HepG2 (cell line): ENCODE data around the gene BFAR. TPM values are rescaled to one million over a fixed set of nuclear protein-coding genes. Genes with fewer than 3 reads are reported as not detected.

Source experiments
- CHCHD3 ChIP-seq: sonication (generic); formaldehyde crosslinking; IDR thresholded peaks from 2 replicates; pipeline ENCODE4 v1.8.0; 2022; ENCODE audit warnings: mild to moderate bottlenecking, missing genetic modification reagents, moderate library complexity
- FOXO1 ChIP-seq: sonication (generic); formaldehyde crosslinking; IDR thresholded peaks from 2 replicates; pipeline ENCODE4 v1.4.0; 2020; ENCODE audit warnings: missing genetic modification reagents
- HMGA1 ChIP-seq: sonication (generic); formaldehyde crosslinking; conservative IDR thresholded peaks from 2 replicates; pipeline ENCODE4 v1.4.0; 2020; ENCODE audit warnings: missing genetic modification reagents
- IKZF4 ChIP-seq: sonication (generic); formaldehyde crosslinking; IDR thresholded peaks from 2 replicates; pipeline ENCODE4 v1.5.1; 2020; ENCODE audit warnings: borderline replicate concordance, mild to moderate bottlenecking, low read depth, missing genetic modification reagents; ENCODE audit errors: not compliant biosample characterization
- NAIF1 ChIP-seq: sonication (generic); formaldehyde crosslinking; IDR thresholded peaks from 2 replicates; pipeline ENCODE4 v1.5.0; 2020; ENCODE audit warnings: mild to moderate bottlenecking, missing genetic modification reagents, borderline replicate concordance
- NR2F1 ChIP-seq, 2 experiments: fragments of 450-650 bp in 1 of 2; formaldehyde crosslinking in 1 of 2; IDR thresholded peaks; 2 replicates each; pipeline versions ENCODE4 v1.5.0 to v1.6.1; 2016 to 2020; ENCODE audit warnings: mild to moderate bottlenecking in 1 of 2, missing compliant biosample characterization in 1 of 2, missing genetic modification reagents in 1 of 2, moderate library complexity in 1 of 2
- PTBP1 ChIP-seq: fragments of 200-400 bp; formaldehyde crosslinking; IDR thresholded peaks from 2 replicates; pipeline ENCODE4 v1.6.1; 2018; ENCODE audit warnings: low read length, low read depth; ENCODE audit not compliant: poor library complexity, severe bottlenecking
- SIN3A ChIP-seq: IDR thresholded peaks from 2 replicates; pipeline ENCODE4 v1.6.1; 2011; ENCODE audit warnings: low read depth, mild to moderate bottlenecking, control low read depth, low read length, borderline replicate concordance
- STAT5B ChIP-seq: sonication (generic); formaldehyde crosslinking; IDR thresholded peaks from 2 replicates; pipeline ENCODE4 v1.4.0; 2020; ENCODE audit warnings: missing genetic modification reagents
- ZNF234 ChIP-seq: sonication (generic); formaldehyde crosslinking; conservative IDR thresholded peaks from 2 replicates; pipeline ENCODE4 v1.5.1; 2020; ENCODE audit warnings: mild to moderate bottlenecking, missing genetic modification reagents
- ZNF670 ChIP-seq: sonication (generic); formaldehyde crosslinking; IDR thresholded peaks from 2 replicates; pipeline ENCODE4 v1.8.0; 2022; ENCODE audit warnings: mild to moderate bottlenecking, missing genetic modification reagents, borderline replicate concordance
- polyA plus RNA-seq, 8 experiments: library from polyadenylated mRNA; depleted of rRNA in 3 of 8; stranded (reverse) in 7 of 8; unstranded in 1 of 8; fragments of >200 nt; fragmentation: Illumina TruSeq in 4 of 8; extraction: Trizol in 4 of 8; gene quantifications; 2 replicates each; pipeline versions ENCODE4 v1.2.1 to v1.2.3, GENCODE V29; 2011 to 2016; ENCODE audit warnings: low read depth in 4 of 8, missing spikeins in 1 of 8, mixed read lengths in 1 of 8; ENCODE audit not compliant: insufficient read depth in 1 of 8
- total RNA-seq, 5 experiments: library from RNA; depleted of rRNA; stranded (reverse); fragments of >200 nt; fragmentation: Illumina TruSeq; extraction: Trizol; gene quantifications; 2 replicates each; pipeline ENCODE4 v1.2.3, GENCODE V29; 2016; ENCODE audit warnings: low read depth in 1 of 5
- TF ChIP-seq, protein P1 (sequence below): sonication (generic); formaldehyde crosslinking; IDR thresholded peaks from 2 replicates; pipeline ENCODE4 v1.4.0; 2020; ENCODE audit warnings: missing genetic modification reagents, borderline replicate concordance
- TF ChIP-seq, protein P2 (sequence below): sonication (generic); formaldehyde crosslinking; IDR thresholded peaks from 2 replicates; pipeline ENCODE4 v1.5.0; 2020; ENCODE audit warnings: mild to moderate bottlenecking, low read depth, missing genetic modification reagents, borderline replicate concordance
- TF ChIP-seq, protein P3 (sequence below): IDR thresholded peaks from 2 replicates; pipeline ENCODE4 v1.6.1; 2016; ENCODE audit warnings: missing biosample characterization, missing genetic modification reagents, low read depth
- TF ChIP-seq, protein P4 (sequence below): IDR thresholded peaks from 2 replicates; pipeline ENCODE4 v1.6.1; 2016

The BFAR gene
- total and polyA plus RNA-seq, 2 of the 13 experiments (the other 11 are each of a cell fraction or from before 2014, with no cell fraction given): 96.9 to 120 TPM

DNA sequence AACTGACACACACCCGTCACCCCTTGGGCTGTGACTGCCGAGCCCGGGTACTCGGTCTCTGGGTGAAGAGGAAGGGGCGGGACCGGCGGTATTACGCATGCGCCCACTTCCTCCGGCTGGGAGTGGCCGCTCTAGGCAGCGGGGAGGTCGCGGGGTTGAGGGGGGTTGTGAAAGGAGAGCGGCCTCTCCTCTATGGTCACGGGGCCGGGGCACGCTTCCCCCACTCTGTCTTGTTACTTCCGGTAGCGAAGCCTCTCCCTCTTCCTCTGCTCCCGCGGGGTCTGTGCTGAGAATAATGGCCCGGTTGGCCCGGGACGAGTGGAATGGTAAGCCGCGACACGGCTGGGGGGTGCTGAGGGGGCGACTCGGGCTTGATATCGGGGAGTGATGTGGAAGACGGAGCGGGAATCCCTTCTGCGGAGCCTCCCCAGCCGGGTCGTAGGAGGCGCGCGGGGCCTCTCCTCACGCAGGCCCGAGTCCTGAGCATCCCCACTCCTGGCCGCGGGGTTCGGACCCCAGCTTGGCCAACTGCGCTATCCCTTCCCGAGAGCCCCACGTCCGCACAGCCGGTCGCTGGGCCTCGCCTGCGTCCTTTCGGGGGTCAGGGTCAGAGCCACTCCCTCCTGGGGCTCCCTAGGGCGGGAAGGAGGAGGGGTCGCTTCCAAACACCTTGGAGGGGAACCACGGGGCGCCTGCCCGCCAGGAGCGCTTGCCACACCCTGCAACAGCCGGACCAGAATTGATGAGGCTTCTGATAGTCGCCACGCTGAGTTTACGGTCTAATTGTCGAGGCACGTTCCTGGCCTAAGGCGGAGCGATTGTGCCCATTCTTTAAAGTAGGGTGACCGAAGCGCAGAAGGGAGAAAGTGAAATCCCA is at the start of gene BFAR (continued):
- TF ChIP-seq, protein P1, sequence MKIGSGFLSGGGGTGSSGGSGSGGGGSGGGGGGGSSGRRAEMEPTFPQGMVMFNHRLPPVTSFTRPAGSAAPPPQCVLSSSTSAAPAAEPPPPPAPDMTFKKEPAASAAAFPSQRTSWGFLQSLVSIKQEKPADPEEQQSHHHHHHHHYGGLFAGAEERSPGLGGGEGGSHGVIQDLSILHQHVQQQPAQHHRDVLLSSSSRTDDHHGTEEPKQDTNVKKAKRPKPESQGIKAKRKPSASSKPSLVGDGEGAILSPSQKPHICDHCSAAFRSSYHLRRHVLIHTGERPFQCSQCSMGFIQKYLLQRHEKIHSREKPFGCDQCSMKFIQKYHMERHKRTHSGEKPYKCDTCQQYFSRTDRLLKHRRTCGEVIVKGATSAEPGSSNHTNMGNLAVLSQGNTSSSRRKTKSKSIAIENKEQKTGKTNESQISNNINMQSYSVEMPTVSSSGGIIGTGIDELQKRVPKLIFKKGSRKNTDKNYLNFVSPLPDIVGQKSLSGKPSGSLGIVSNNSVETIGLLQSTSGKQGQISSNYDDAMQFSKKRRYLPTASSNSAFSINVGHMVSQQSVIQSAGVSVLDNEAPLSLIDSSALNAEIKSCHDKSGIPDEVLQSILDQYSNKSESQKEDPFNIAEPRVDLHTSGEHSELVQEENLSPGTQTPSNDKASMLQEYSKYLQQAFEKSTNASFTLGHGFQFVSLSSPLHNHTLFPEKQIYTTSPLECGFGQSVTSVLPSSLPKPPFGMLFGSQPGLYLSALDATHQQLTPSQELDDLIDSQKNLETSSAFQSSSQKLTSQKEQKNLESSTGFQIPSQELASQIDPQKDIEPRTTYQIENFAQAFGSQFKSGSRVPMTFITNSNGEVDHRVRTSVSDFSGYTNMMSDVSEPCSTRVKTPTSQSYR (CRISPR knock-in tag): peak; percentile 87
- TF ChIP-seq, protein P2, sequence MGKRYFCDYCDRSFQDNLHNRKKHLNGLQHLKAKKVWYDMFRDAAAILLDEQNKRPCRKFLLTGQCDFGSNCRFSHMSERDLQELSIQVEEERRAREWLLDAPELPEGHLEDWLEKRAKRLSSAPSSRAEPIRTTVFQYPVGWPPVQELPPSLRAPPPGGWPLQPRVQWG: no peak
- TF ChIP-seq IKZF4 (CRISPR knock-in tag): peak; percentile 48
- no peak for TF ChIP-seq NAIF1 (CRISPR knock-in tag)
- TF ChIP-seq STAT5B (CRISPR knock-in tag): peak; percentile 74; the same call in 1 of the 2 replicates
- TF ChIP-seq, protein P3, sequence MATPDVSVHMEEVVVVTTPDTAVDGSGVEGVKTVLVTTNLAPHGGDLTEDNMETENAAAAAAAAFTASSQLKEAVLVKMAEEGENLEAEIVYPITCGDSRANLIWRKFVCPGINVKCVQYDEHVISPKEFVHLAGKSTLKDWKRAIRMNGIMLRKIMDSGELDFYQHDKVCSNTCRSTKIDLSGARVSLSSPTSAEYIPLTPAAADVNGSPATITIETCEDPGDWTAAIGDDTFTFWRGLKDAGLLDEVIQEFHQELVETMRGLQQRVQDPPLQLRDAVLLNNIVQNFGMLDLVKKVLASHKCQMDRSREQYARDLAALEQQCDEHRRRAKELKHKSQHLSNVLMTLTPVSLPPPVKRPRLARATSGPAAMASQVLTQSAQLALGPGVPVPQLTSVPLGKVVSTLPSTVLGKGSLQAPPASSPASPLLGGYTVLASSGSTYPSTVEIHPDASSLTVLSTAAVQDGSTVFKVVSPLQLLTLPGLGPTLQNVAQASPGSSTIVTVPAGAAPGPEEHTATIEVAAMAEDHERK (CRISPR knock-in tag): 0 out of 2 replicates have a peak, but pooled peaks have one; percentile 57
- TF ChIP-seq ZNF670 (CRISPR knock-in tag): peak; percentile 67
- TF ChIP-seq NR2F1 (CRISPR knock-in tag; IDR thresholded peaks at IDR 0.05): peak in 1 of 2 experiments; percentile 76
- peak; percentile 72; the same call in 1 of the 2 replicates for TF ChIP-seq CHCHD3 (CRISPR knock-in tag)
- peak; percentile 46; the same call in 1 of the 2 replicates for TF ChIP-seq FOXO1 (CRISPR knock-in tag)
- no peak for TF ChIP-seq HMGA1 (CRISPR knock-in tag)
- peak; percentile 96 for TF ChIP-seq SIN3A
- no peak for TF ChIP-seq ZNF234 (CRISPR knock-in tag)
- no peak for TF ChIP-seq PTBP1
- TF ChIP-seq, protein P4, sequence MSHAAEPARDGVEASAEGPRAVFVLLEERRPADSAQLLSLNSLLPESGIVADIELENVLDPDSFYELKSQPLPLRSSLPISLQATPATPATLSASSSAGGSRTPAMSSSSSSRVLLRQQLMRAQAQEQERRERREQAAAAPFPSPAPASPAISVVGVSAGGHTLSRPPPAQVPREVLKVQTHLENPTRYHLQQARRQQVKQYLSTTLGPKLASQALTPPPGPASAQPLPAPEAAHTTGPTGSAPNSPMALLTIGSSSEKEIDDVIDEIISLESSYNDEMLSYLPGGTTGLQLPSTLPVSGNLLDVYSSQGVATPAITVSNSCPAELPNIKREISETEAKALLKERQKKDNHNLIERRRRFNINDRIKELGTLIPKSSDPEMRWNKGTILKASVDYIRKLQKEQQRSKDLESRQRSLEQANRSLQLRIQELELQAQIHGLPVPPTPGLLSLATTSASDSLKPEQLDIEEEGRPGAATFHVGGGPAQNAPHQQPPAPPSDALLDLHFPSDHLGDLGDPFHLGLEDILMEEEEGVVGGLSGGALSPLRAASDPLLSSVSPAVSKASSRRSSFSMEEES (CRISPR knock-in tag): peak; percentile 88; the same call in 1 of the 2 replicates
